Skeletal muscle satellite cell (primary cell): ENCODE data around the gene NCOA7.

Source experiments
- H3K27me3 ChIP-seq: 2 replicates; pipeline ENCODE4 v1.7.0; 2013; ENCODE audit warnings: low read length; ENCODE audit not compliant: control insufficient read depth, insufficient read depth
- H3K36me3 ChIP-seq: 2 replicates; pipeline ENCODE4 v1.7.0; 2013; ENCODE audit warnings: mild to moderate bottlenecking, control low read depth, low read length; ENCODE audit not compliant: insufficient read depth
- H3K4me1 ChIP-seq: 2 replicates; pipeline ENCODE4 v1.7.0; 2013; ENCODE audit warnings: low read length; ENCODE audit not compliant: control insufficient read depth, insufficient read depth
- H3K4me2 ChIP-seq: 2 replicates; pipeline ENCODE4 v1.7.0; 2013; ENCODE audit warnings: mild to moderate bottlenecking, low read length
- H3K4me3 ChIP-seq: 2 replicates; pipeline ENCODE4 v1.7.0; 2013; ENCODE audit warnings: low read length
- H3K9ac ChIP-seq: 2 replicates; pipeline ENCODE4 v1.7.0; 2013; ENCODE audit warnings: mild to moderate bottlenecking, low read depth, low read length, moderate library complexity
- H3K9me3 ChIP-seq: replicated peaks from 2 replicates; pipeline ENCODE4 v1.7.0; 2013; ENCODE audit warnings: mild to moderate bottlenecking, control low read depth, low read length

The NCOA7 gene

GRCh38 chr6:125787791-125788190, 3.0 kb upstream of the NCOA7 start:
- Histone ChIP-seq H3K4me2 (no peak overlapping the region), H3K4me1 (peaks cover 44% of the 10 kb centered on the region), H3K9ac (no peak overlapping the region), H3K36me3 (no peaks in the 10 kb centered on the region), H3K9me3 (no peaks in the 10 kb centered on the region), H3K4me3 (no peak overlapping the region), H3K27me3 (no peaks in the 10 kb centered on the region)

GRCh38 chr6:125789167-125789566, 1.6 kb upstream of the NCOA7 start:
- peak overlapping the region; percentile 96 for H3K4me2 ChIP-seq
- H3K27me3 ChIP-seq, result no peaks in the 10 kb centered on the region
- peak overlapping the region; percentile 85 for H3K9ac ChIP-seq
- peak overlapping the region; percentile 86 for H3K4me3 ChIP-seq
- no peaks in the 10 kb centered on the region for H3K9me3 ChIP-seq
- no peaks in the 10 kb centered on the region for H3K36me3 ChIP-seq
- peaks cover 46% of the 10 kb centered on the region for H3K4me1 ChIP-seq

- Histone ChIP-seq H3K27me3 (no peaks in the 10 kb centered on the region), H3K4me2 (peak overlapping the region; percentile 96), H3K36me3 (no peaks in the 10 kb centered on the region), H3K9me3 (no peaks in the 10 kb centered on the region), H3K4me1 (peaks cover 47% of the 10 kb centered on the region), H3K9ac (peak overlapping the region; percentile 85), H3K4me3 (peak overlapping the region; percentile 86)
These were observed 993 bp upstream of the NCOA7 start for GRCh38 chr6:125789576-125790357.

DNA sequence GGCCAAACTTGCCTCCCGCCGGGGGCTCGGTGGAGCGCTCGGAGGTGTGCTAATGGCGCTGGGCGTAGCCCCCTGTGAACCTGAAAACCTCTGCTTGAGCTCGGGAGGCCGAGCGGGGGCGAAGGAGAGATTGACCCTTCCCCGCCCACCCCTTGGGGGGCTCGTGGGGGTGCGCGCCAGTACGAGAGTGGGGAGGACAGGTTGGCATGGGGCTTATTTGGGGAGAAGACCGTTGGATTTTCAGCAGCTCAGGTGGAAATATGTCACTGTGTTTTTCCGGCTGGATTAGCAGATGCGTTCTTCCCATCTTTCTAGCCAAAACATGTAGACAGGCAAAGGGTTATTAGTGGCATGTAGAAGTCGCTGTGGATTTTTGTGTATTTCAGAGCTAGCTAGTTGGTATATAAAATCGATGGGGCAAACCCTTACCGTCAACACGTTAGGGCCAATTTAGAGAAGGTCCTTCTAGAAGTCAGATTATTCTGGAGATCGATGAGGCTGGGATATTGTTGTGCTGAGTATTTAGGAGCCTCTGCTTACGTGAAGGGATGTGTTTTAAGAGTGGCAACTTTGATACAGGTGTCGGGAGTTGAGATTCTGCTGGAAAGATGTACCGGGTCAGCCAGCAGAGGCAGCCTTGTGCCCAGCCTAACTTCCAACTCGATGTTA, 525 bp downstream of the NCOA7 start:
- Histone ChIP-seq H3K4me2 (peak overlapping the region; percentile 96), H3K4me3 (peak overlapping the region; percentile 86), H3K9ac (peak overlapping the region; percentile 85), H3K36me3 (no peaks in the 10 kb centered on the region), H3K4me1 (peaks cover 51% of the 10 kb centered on the region), H3K9me3 (no peaks in the 10 kb centered on the region), H3K27me3 (no peaks in the 10 kb centered on the region)

- no peaks in the 10 kb centered on the region for H3K27me3 ChIP-seq
- peak overlapping the region; percentile 85 for H3K9ac ChIP-seq
- peak overlapping the region; percentile 86 for H3K4me3 ChIP-seq
- no peaks in the 10 kb centered on the region for H3K9me3 ChIP-seq
- peak overlapping the region; percentile 96 for H3K4me2 ChIP-seq
- H3K4me1 ChIP-seq, result peaks cover 51% of the 10 kb centered on the region
- H3K36me3 ChIP-seq, result no peaks in the 10 kb centered on the region
These were observed 1.0 kb downstream of the NCOA7 start for GRCh38 chr6:125791820-125792165.

DNA sequence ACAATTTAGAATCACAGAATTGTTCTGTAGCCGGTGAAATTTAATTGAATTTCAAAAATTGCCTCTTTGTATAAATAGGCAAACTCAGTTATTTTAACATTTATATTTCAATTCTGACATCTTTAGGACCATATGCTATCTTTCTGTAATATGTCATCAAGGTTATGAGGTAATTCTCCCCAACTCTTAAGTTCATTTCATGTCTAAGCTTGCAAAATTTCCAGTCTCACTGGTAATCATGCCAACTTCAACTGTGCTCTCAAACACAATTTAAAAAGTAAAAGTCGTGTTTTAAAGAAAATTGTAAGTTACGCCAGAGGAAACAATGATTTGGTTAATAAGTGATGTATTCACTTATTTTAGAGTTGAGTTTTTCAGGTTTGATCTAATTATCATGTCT, 1.4 kb downstream of the NCOA7 start:
- peak overlapping the region; percentile 86 for H3K4me3 ChIP-seq

GRCh38 chr6:125792680-125793079, 1.9 kb downstream of the NCOA7 start:
- Histone ChIP-seq H3K4me3 (peak overlapping the region; percentile 86), H3K27me3 (no peaks in the 10 kb centered on the region), H3K4me2 (peak overlapping the region; percentile 96), H3K9ac (peak overlapping the region; percentile 85), H3K4me1 (peaks cover 51% of the 10 kb centered on the region), H3K9me3 (no peaks in the 10 kb centered on the region), H3K36me3 (no peaks in the 10 kb centered on the region)

More for the DNA sequence above, 1.4 kb downstream of the NCOA7 start:
- Histone ChIP-seq H3K4me1 (peaks cover 51% of the 10 kb centered on the region), H3K9me3 (no peaks in the 10 kb centered on the region), H3K36me3 (no peaks in the 10 kb centered on the region), H3K27me3 (no peaks in the 10 kb centered on the region), H3K9ac (peak overlapping the region; percentile 85), H3K4me2 (peak overlapping the region; percentile 96)

- Histone ChIP-seq H3K4me3 (peak overlapping the region; percentile 11), H3K4me1 (peaks cover 51% of the 10 kb centered on the region)
These were observed 2.5 kb downstream of the NCOA7 start for GRCh38 chr6:125793280-125793679.

GRCh38 chr6:125793863-125794262, 3.1 kb downstream of the NCOA7 start:
- Histone ChIP-seq H3K4me1 (peaks cover 52% of the 10 kb centered on the region), H3K9ac (peak overlapping the region; percentile 12), H3K4me3 (peak overlapping the region; percentile 11), H3K9me3 (no peaks in the 10 kb centered on the region), H3K36me3 (no peaks in the 10 kb centered on the region), H3K27me3 (no peaks in the 10 kb centered on the region), H3K4me2 (peak overlapping the region; percentile 96)

More at GRCh38 chr6:125793280-125793679, 2.5 kb downstream of the NCOA7 start:
- Histone ChIP-seq H3K36me3 (no peaks in the 10 kb centered on the region), H3K9me3 (no peaks in the 10 kb centered on the region), H3K9ac (peak overlapping the region; percentile 1), H3K27me3 (no peaks in the 10 kb centered on the region), H3K4me2 (peak overlapping the region; percentile 96)

DNA sequence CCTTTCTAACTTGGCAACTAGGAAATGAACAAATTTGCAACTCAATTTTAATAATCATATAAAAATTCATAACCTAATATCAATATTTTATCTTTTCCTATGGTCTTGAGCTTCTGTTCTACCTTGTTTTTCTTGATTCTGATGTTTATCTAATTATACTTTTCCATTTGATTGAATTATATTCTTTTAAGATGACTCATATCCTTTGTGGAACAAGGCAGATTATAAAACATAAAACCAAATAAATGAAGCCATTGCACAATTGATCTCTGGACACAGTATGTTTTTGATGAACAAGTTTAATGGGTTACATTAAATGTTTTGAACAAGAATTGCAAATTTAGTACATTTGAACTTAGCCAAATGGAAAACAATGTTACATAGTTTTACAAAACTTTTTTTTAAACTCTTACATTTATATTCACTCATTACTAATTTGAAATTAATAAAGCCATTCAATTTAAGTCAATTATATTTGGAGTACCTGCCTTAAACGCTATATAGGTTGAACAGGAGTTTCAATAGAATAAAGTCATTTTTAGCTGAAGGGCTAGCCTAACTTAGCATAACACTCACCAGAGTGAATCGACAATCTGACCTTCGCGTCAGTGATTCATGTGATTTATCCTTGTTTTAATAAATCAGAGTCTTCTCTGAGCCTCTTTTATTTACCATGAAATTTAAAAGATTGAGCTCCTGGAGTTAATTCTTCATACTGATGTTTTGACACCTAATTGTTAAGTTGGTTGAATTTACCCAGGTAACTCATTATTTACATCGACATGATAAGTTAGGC, 3.8 kb downstream of the NCOA7 start:
- Histone ChIP-seq H3K36me3 (no peaks in the 10 kb centered on the region), H3K4me3 (no peak overlapping the region), H3K4me1 (peaks cover 49% of the 10 kb centered on the region)

DNA sequence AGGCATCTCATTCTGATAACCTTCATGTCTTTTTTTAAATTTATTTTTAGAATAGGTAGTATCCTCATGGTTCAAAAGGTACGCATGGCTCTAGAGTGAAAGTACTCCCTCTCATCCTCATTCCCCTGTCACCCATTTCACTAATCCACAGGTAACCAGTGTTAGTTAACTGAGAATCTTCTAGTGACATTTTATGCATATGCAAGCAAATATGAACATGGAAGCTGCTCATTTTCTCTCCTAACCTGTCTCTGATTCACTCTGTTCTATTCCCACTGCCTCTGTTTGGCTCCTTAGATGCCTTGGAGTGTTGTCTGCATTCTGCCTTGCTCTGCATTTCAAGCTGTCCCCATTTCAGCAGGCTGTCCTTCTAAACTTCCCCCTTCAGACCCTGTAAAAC, 4.5 kb downstream of the NCOA7 start:
- Histone ChIP-seq H3K36me3 (no peaks in the 10 kb centered on the region), H3K4me3 (no peak overlapping the region), H3K27me3 (no peaks in the 10 kb centered on the region), H3K4me2 (no peak overlapping the region), H3K4me1 (peaks cover 41% of the 10 kb centered on the region), H3K9ac (no peak overlapping the region), H3K9me3 (no peaks in the 10 kb centered on the region)

More for the DNA sequence above, 3.8 kb downstream of the NCOA7 start:
- H3K9me3 ChIP-seq, result no peaks in the 10 kb centered on the region
- peak overlapping the region; percentile 12 for H3K9ac ChIP-seq
- no peaks in the 10 kb centered on the region for H3K27me3 ChIP-seq
- H3K4me2 ChIP-seq, result peak overlapping the region; percentile 96
